Measurements from ENCODE around the gene TCL1B.
A peak's percentile ranks its signal among the peaks of the same experiment; 100 is the strongest.
"Not testable (repeated sequence)": the region's sequence is repeated elsewhere in the genome, so short reads cannot be mapped to it uniquely, and the experiment has no call there.

The TCL1B gene

GRCh38 chr14:95664546-95664945 lies 21.7 kb upstream of the TCL1B start:
- peak in 1 of 42 donors; percentile 5 for DNase-seq
- intact Hi-C loops (cut with DNase I) = no loop called here

- intact Hi-C loops (cut with DNase I); DNase-seq: not testable (repeated sequence)
Measured at GRCh38 chr14:95665530-95665929, 20.7 kb upstream of the TCL1B start.

- DNase-seq = no peak
- intact Hi-C loops (cut with DNase I) = no loop called here
Measured at GRCh38 chr14:95666450-95666849, 19.8 kb upstream of the TCL1B start.

GRCh38 chr14:95667249-95667693 lies 19.0 kb upstream of the TCL1B start:
- no peak for DNase-seq

GRCh38 chr14:95668235-95668772 lies 17.9 kb upstream of the TCL1B start:
- intact Hi-C loops (cut with DNase I) = no loop called here
- DNase-seq = no peak

More at GRCh38 chr14:95667249-95667693, 19.0 kb upstream of the TCL1B start:
- intact Hi-C loops (cut with DNase I) = no loop called here

- intact Hi-C loops (cut with DNase I) = no loop called here
- no peak for DNase-seq
Measured at GRCh38 chr14:95674613-95675012, 11.6 kb upstream of the TCL1B start.

GRCh38 chr14:95675486-95675885 lies 10.7 kb upstream of the TCL1B start:
- intact Hi-C loops (cut with DNase I) = no loop called here
- peak in 1 of 42 donors; percentile 4 for DNase-seq

- intact Hi-C loops (cut with DNase I) = no loop called here
- peak in 1 of 42 donors; percentile 18 for DNase-seq
Measured at GRCh38 chr14:95677179-95677835, 8.9 kb upstream of the TCL1B start.

GRCh38 chr14:95679148-95679815 lies 6.9 kb upstream of the TCL1B start:
- no peak for DNase-seq
- intact Hi-C loops (cut with DNase I) = no loop called here

GRCh38 chr14:95679998-95680735 lies 6.1 kb upstream of the TCL1B start:
- intact Hi-C loops (cut with DNase I) = no loop called here
- DNase-seq = no peak

- intact Hi-C loops (cut with DNase I) = no loop called here
- DNase-seq = peak in 1 of 42 donors; percentile 1
Measured at GRCh38 chr14:95681153-95681552, 5.1 kb upstream of the TCL1B start.

- intact Hi-C loops (cut with DNase I) = no loop called here
- DNase-seq = peak in 1 of 42 donors; percentile 25
Measured at GRCh38 chr14:95683793-95684192, 2.4 kb upstream of the TCL1B start.

- intact Hi-C loops (cut with DNase I) = no loop called here
- peak in 1 of 42 donors; percentile 9 for DNase-seq
Measured at GRCh38 chr14:95686935-95687334, 709 bp downstream of the TCL1B start.

GRCh38 chr14:95689441-95689840 lies 3.2 kb downstream of the TCL1B start:
- intact Hi-C loops (cut with DNase I) = no loop called here

GRCh38 chr14:95690815-95691214 lies 4.6 kb downstream of the TCL1B start:
- intact Hi-C loops (cut with DNase I) = no loop called here
- no peak for DNase-seq

More at GRCh38 chr14:95689441-95689840, 3.2 kb downstream of the TCL1B start:
- no peak for DNase-seq

GRCh38 chr14:95691591-95691990 lies 5.4 kb downstream of the TCL1B start:
- no peak for DNase-seq

GRCh38 chr14:95692109-95692508 lies 5.9 kb downstream of the TCL1B start:
- no peak for DNase-seq
- intact Hi-C loops (cut with DNase I) = no loop called here

More at GRCh38 chr14:95691591-95691990, 5.4 kb downstream of the TCL1B start:
- intact Hi-C loops (cut with DNase I) = no loop called here

GRCh38 chr14:95695051-95695450 lies 8.8 kb downstream of the TCL1B start:
- no peak for DNase-seq
- intact Hi-C loops (cut with DNase I) = no loop called here

- DNase-seq = peak in 1 of 42 donors; percentile 2
- intact Hi-C loops (cut with DNase I) = no loop called here
Measured at GRCh38 chr14:95695913-95696312, 9.7 kb downstream of the TCL1B start.

- intact Hi-C loops (cut with DNase I) = no loop called here
- peak in 1 of 42 donors; percentile 14 for DNase-seq
Measured at GRCh38 chr14:95696741-95697140, 10.5 kb downstream of the TCL1B start.

All from head of caudate nucleus (tissue), 42 donors.